Subcutaneous adipose tissue (tissue), 4 donors: Measurements from ENCODE around the gene NME7. TPM values are rescaled to one million over a fixed set of nuclear protein-coding genes. Genes with fewer than 3 reads are reported as not detected.

Source experiments
- CTCF ChIP-seq: fragments of 450-650 bp; IDR thresholded peaks from one replicate; pipeline ENCODE4 v1.5.1; 2016; ENCODE audit warnings: low read depth, mild to moderate bottlenecking, control low read depth, antibody characterized with exemption, moderate library complexity
- total RNA-seq, 4 donors: library from RNA; depleted of rRNA; stranded (reverse); fragments of >200 nt; gene quantifications; one replicate each; pipeline ENCODE4 v1.1.0, GENCODE V29; 2016

The NME7 gene
- total RNA-seq, 4 donors from 2014 or later = 10.5 to 14.2 (median 12.9) TPM

GRCh38 chr1:169121146-169121923 is 246.3 kb downstream of the NME7 start:
- no peak for TF ChIP-seq CTCF

- TF ChIP-seq CTCF = no peak
Observed at GRCh38 chr1:169120066-169120465, 247.5 kb downstream of the NME7 start.

GRCh38 chr1:169119405-169119804 is 248.2 kb downstream of the NME7 start:
- TF ChIP-seq CTCF = no peak

GRCh38 chr1:169118227-169118626 is 249.4 kb downstream of the NME7 start:
- TF ChIP-seq CTCF = no peak

- TF ChIP-seq CTCF = no peak
Observed at GRCh38 chr1:169117599-169117998, 250.0 kb downstream of the NME7 start.

- no peak for TF ChIP-seq CTCF
Observed at GRCh38 chr1:169117014-169117413, 250.6 kb downstream of the NME7 start.

GRCh38 chr1:169115891-169116585 is 251.6 kb downstream of the NME7 start:
- no peak for TF ChIP-seq CTCF
